SK-N-MC (cell line): ENCODE measurements around the gene GRIK3.

Experiments
- DNase-seq: peaks from one replicate; pipeline ENCODE4 v3.0.0-alpha.2; 2011; ENCODE audit warnings: low read depth, low spot score
- H3K27ac ChIP-seq: fragments of 200-600 bp; sonication (generic); 2 replicates; pipeline ENCODE4 v1.5.1; 2016; ENCODE audit warnings: mixed run types
- H3K36me3 ChIP-seq: fragments of 200-600 bp; sonication (generic); 2 replicates; pipeline ENCODE4 v1.6.1; 2017; ENCODE audit warnings: antibody characterized with exemption, low read length, mixed read lengths; ENCODE audit not compliant: insufficient read depth
- H3K4me3 ChIP-seq: fragments of 200-600 bp; sonication (generic); 2 replicates; pipeline ENCODE4 v1.5.1; 2016
- H3K9ac ChIP-seq: fragments of 200-600 bp; sonication (generic); 2 replicates; pipeline ENCODE4 v1.8.0; 2017; ENCODE audit warnings: mixed run types, mixed read lengths; ENCODE audit not compliant: insufficient read length
- H3K9me3 ChIP-seq: fragments of 200-600 bp; sonication (generic); 2 replicates; pipeline ENCODE4 v1.6.1; 2017; ENCODE audit warnings: low read depth, mild to moderate bottlenecking, antibody characterized with exemption, low read length, moderate library complexity, mixed read lengths
- EZH2 ChIP-seq: fragments of 200-600 bp; sonication (generic); IDR thresholded peaks from one replicate; pipeline ENCODE4 v1.6.1; 2017; ENCODE audit warnings: antibody characterized with exemption
- FOXP2 ChIP-seq: optimal IDR thresholded peaks from 2 replicates; pipeline ENCODE3; 2011; ENCODE audit warnings: mild to moderate bottlenecking, moderate library complexity; ENCODE audit not compliant: insufficient read depth; ENCODE audit errors: extremely low read length, control extremely low read depth
- POLR2AphosphoS5 ChIP-seq: IDR thresholded peaks from 2 replicates; pipeline ENCODE4 v1.6.1; 2012; ENCODE audit warnings: mild to moderate bottlenecking, low read depth, low read length, borderline replicate concordance

Gene GRIK3

GRCh38 chr1:36807262-36807661 is 227.1 kb downstream of the GRIK3 start:
- no peak for DNase-seq
- H3K9ac ChIP-seq = no peak overlapping the region
- H3K4me3 ChIP-seq = no peak overlapping the region
- H3K9me3 ChIP-seq = no peaks in the 10 kb centered on the region
- no peak overlapping the region for H3K27ac ChIP-seq
- H3K36me3 ChIP-seq = peaks cover 40% of the 10 kb centered on the region
- no peak for TF ChIP-seq FOXP2

GRCh38 chr1:36805979-36806640 is 228.2 kb downstream of the GRIK3 start:
- DNase-seq = no peak
- Histone ChIP-seq H3K4me3 (no peak overlapping the region), H3K36me3 (peaks cover 44% of the 10 kb centered on the region), H3K27ac (no peak overlapping the region), H3K9me3 (no peaks in the 10 kb centered on the region), H3K9ac (no peak overlapping the region)
- TF ChIP-seq FOXP2 (no peak), EZH2 (no peak)

GRCh38 chr1:36804669-36805314 is 229.5 kb downstream of the GRIK3 start:
- no peaks in the 10 kb centered on the region for H3K9me3 ChIP-seq
- peaks cover 44% of the 10 kb centered on the region for H3K36me3 ChIP-seq
- TF ChIP-seq POLR2AphosphoS5 (no peak), EZH2 (no peak), FOXP2 (no peak)
- DNase-seq = no peak
- no peak overlapping the region for H3K4me3 ChIP-seq
- H3K9ac ChIP-seq = no peak overlapping the region
- no peak overlapping the region for H3K27ac ChIP-seq

- Histone ChIP-seq H3K27ac (no peak overlapping the region), H3K9ac (no peak overlapping the region), H3K36me3 (peaks cover 44% of the 10 kb centered on the region), H3K4me3 (no peak overlapping the region), H3K9me3 (no peaks in the 10 kb centered on the region)
- DNase-seq = no peak
- TF ChIP-seq POLR2AphosphoS5 = no peak
- no peak for TF ChIP-seq EZH2
- TF ChIP-seq FOXP2 = no peak
Observed at GRCh38 chr1:36803868-36804570, 230.3 kb downstream of the GRIK3 start.

GRCh38 chr1:36802018-36802417 is 232.3 kb downstream of the GRIK3 start:
- DNase-seq = no peak
- TF ChIP-seq EZH2 = no peak
- no peak for TF ChIP-seq POLR2AphosphoS5
- TF ChIP-seq FOXP2 = no peak
- Histone ChIP-seq H3K9me3 (no peaks in the 10 kb centered on the region), H3K4me3 (no peak overlapping the region), H3K9ac (no peak overlapping the region), H3K27ac (no peak overlapping the region), H3K36me3 (peaks cover 44% of the 10 kb centered on the region)

GRCh38 chr1:36797761-36798160 is 236.6 kb downstream of the GRIK3 start:
- DNase-seq = no peak
- H3K27ac ChIP-seq = no peak overlapping the region

GRCh38 chr1:36796733-36797132 is 237.6 kb downstream of the GRIK3 start:
- H3K27ac ChIP-seq = no peak overlapping the region
- no peak overlapping the region for H3K9ac ChIP-seq
- peaks cover 3% of the 10 kb centered on the region; the same call in 1 of the 2 replicates for H3K36me3 ChIP-seq
- no peak overlapping the region for H3K4me3 ChIP-seq
- TF ChIP-seq FOXP2 = no peak
- TF ChIP-seq POLR2AphosphoS5 = no peak
- TF ChIP-seq EZH2 = no peak
- no peak for DNase-seq
- no peaks in the 10 kb centered on the region for H3K9me3 ChIP-seq

More at GRCh38 chr1:36797761-36798160, 236.6 kb downstream of the GRIK3 start:
- TF ChIP-seq EZH2 (no peak), FOXP2 (no peak), POLR2AphosphoS5 (no peak)
- H3K36me3 ChIP-seq = peaks cover 12% of the 10 kb centered on the region; the same call in 1 of the 2 replicates
- no peak overlapping the region for H3K4me3 ChIP-seq
- H3K9me3 ChIP-seq = no peaks in the 10 kb centered on the region
- no peak overlapping the region for H3K9ac ChIP-seq

- no peak overlapping the region for H3K27ac ChIP-seq
- H3K4me3 ChIP-seq = no peak overlapping the region
- H3K9me3 ChIP-seq = no peaks in the 10 kb centered on the region
- DNase-seq = no peak
- TF ChIP-seq POLR2AphosphoS5 = no peak
- no peak for TF ChIP-seq FOXP2
- TF ChIP-seq EZH2 = no peak
- no peaks in the 10 kb centered on the region for H3K36me3 ChIP-seq
- H3K9ac ChIP-seq = no peak overlapping the region
Observed at GRCh38 chr1:36796106-36796590, 238.2 kb downstream of the GRIK3 start.

- H3K9ac ChIP-seq = no peak overlapping the region
- no peak for TF ChIP-seq POLR2AphosphoS5
- no peak for TF ChIP-seq EZH2
- no peak for TF ChIP-seq FOXP2
- H3K27ac ChIP-seq = no peak overlapping the region
- DNase-seq = no peak
- H3K36me3 ChIP-seq = no peaks in the 10 kb centered on the region
- no peaks in the 10 kb centered on the region for H3K9me3 ChIP-seq
- H3K4me3 ChIP-seq = no peak overlapping the region
Observed at GRCh38 chr1:36794460-36794859, 239.9 kb downstream of the GRIK3 start.
